Esophagus squamous epithelium (tissue), 5 donors: ENCODE data around the gene ACTBL2. TPM values are rescaled to one million over a fixed set of nuclear protein-coding genes. Genes with fewer than 3 reads are reported as not detected.

Experiments used
- DNase-seq: peaks from one replicate; lab custom pipeline; 2025; lab: John Stamatoyannopoulos, UW
- H3K27ac ChIP-seq, 4 donors: fragments of 200-600 bp; sonication (generic); one replicate each; pipeline ENCODE4 v1.5.1; 2016 to 2019; ENCODE audit warnings: mild to moderate bottlenecking in 1 of 4
- H3K27me3 ChIP-seq, 4 donors: fragments of 200-600 bp; sonication (generic); 1 replicate in 3 of 4; 2 replicates in 1 of 4; pipeline versions ENCODE4 v1.5.1 to v1.6.0; 2017 to 2021; ENCODE audit warnings: antibody characterized with exemption in 1 of 4
- H3K36me3 ChIP-seq, 3 donors: fragments of 200-600 bp; sonication (generic); one replicate each; pipeline ENCODE4 v1.5.1; 2016 to 2019
- H3K4me1 ChIP-seq, 3 donors: fragments of 200-600 bp; sonication (generic); one replicate each; pipeline ENCODE4 v1.5.1; 2017 to 2019
- H3K4me3 ChIP-seq, 4 donors: fragments of 200-600 bp; sonication (generic); 1 replicate in 3 of 4; 2 replicates in 1 of 4; pipeline ENCODE4 v1.5.1; 2016 to 2019; ENCODE audit warnings: mild to moderate bottlenecking in 2 of 4, moderate library complexity in 1 of 4
- H3K9me3 ChIP-seq, 3 donors: fragments of 200-600 bp; sonication (generic); one replicate each; pipeline ENCODE4 v1.5.1; 2016 to 2019
- CTCF ChIP-seq, 6 experiments: fragments of 450-650 bp in 4 of 6; fragments of 200-600 bp in 2 of 6; sonication (generic) in 2 of 6; IDR thresholded peaks; one replicate each; pipeline ENCODE4 v1.5.1; 2016 to 2019; ENCODE audit warnings: antibody characterized with exemption in 6 of 6, mild to moderate bottlenecking in 4 of 6, moderate library complexity in 4 of 6
- POLR2A ChIP-seq, 4 donors: fragments of 450-650 bp; IDR thresholded peaks; one replicate each; pipeline ENCODE4 v1.6.1; 2017; ENCODE audit warnings: antibody characterized with exemption in 4 of 4, mild to moderate bottlenecking in 4 of 4, moderate library complexity in 3 of 4
- WGBS, 2 donors: methylation state at CpG; one replicate each; pipeline ENCODE4 v1.1.5; 2018; 5-methylcytosine and 5-hydroxymethylcytosine counted together
- intact Hi-C: fragments of 100-400 bp; cut with DNase I; formaldehyde crosslinking; loops from one replicate; pipeline ENCODE4 v1.15.0; 2022
- total RNA-seq, 4 donors: library from RNA; depleted of rRNA; stranded (reverse); fragments of >200 nt; gene quantifications; one replicate each; pipeline ENCODE4 v1.1.0, GENCODE V29; 2016
- donor health status: DM: yes; HTN: yes; CAD: no.

Gene ACTBL2
- total RNA-seq, 4 donors from 2014 or later, result not detected

DNA sequence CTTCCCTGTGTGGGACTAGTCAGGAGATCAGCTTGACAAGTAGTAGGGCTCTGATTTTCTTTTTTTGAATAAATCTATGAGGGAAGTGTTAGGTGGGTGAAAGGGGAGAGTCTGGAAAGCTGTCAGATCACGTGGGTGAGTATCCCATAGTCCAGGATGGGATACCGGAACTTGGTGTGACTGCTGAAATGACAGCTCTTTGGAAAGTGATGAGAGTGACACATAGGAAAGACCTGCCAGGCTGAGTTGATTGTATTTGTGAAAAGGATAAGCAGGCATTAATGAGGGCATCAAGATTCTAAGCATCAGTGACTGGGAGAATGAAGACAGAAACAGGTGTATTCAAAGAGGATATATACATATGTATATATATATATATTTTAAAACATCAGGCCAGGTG, 35.6 kb downstream of the ACTBL2 start:
- TF ChIP-seq POLR2A (IDR thresholded peaks at IDR 0.05) (no peak), CTCF (IDR thresholded peaks at IDR 0.05) (no peak)
- peaks cover 0 to 9% (median 0%) of the 10 kb centered on the region in 3 donors for H3K4me1 ChIP-seq
- H3K4me3 ChIP-seq, result no peak overlapping the region
- H3K36me3 ChIP-seq, result no peaks in the 10 kb centered on the region
- no peaks in the 10 kb centered on the region for H3K27me3 ChIP-seq
- no peak for DNase-seq
- no peak overlapping the region for H3K27ac ChIP-seq
- H3K9me3 ChIP-seq, result no peaks in the 10 kb centered on the region
- intact Hi-C loops, result no loop called here
- WGBS, 2 donors, result 72 to 85% methylated on average over 2 of the region's 2 CpGs

GRCh38 chr5:57445705-57446037, 36.9 kb downstream of the ACTBL2 start:
- 67 to 86% methylated on average over 1 to 2 of the region's 4 CpGs for WGBS, 2 donors
- no peak overlapping the region for H3K27ac ChIP-seq
- intact Hi-C loops, result no loop called here

DNA sequence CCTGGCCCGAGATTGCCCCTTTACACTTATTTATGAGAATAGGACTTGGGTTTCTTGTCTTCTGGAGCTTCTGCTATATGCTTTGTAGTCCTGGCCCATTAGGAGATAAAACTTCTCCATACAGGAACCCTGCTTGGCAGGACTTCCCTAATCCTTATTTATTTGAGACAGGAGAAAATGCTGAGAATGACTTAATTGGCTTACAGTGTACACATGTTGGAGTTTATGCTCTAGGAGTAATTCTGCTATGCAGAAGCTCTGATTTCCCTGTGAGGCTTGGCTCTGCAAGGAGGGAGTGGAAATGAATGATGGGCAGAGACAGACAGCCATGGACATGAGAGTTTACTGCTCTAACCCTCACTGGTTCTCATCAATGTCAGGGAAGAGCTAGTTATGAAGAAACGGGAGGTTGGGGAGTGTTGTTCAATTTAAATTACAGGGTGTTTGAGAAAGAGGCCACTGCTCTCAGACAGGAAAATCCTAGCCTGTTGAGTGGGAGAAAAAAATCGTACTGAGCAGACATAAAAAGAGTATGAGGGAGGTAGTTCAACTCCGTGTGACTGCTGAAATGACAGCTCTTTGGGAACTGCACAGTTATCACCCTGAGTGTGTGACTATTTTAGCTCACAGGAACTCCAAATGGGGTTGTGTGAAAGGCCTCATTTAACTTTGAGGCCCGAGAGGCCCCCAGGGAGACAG, 37.5 kb downstream of the ACTBL2 start:
- intact Hi-C loops, result no loop called here
- no peaks in the 10 kb centered on the region for H3K9me3 ChIP-seq
- TF ChIP-seq POLR2A (IDR thresholded peaks at IDR 0.05), result no peak
- no peak for TF ChIP-seq CTCF (IDR thresholded peaks at IDR 0.05)
- peaks cover 0 to 3% (median 0%) of the 10 kb centered on the region in 3 donors for H3K4me1 ChIP-seq
- 69% methylated on average over 5 of the region's 5 CpGs for WGBS, 2 donors
- no peaks in the 10 kb centered on the region for H3K27me3 ChIP-seq
- no peaks in the 10 kb centered on the region for H3K36me3 ChIP-seq
- no peak overlapping the region for H3K4me3 ChIP-seq
- H3K27ac ChIP-seq, result no peak overlapping the region
- no peak for DNase-seq

More at GRCh38 chr5:57445705-57446037, 36.9 kb downstream of the ACTBL2 start:
- Histone ChIP-seq H3K4me1 (peaks cover 0 to 3% (median 0%) of the 10 kb centered on the region in 3 donors), H3K27me3 (no peaks in the 10 kb centered on the region), H3K36me3 (no peaks in the 10 kb centered on the region), H3K4me3 (no peak overlapping the region), H3K9me3 (no peaks in the 10 kb centered on the region)
- no peak for DNase-seq
- TF ChIP-seq CTCF (IDR thresholded peaks at IDR 0.05) (no peak), POLR2A (IDR thresholded peaks at IDR 0.05) (no peak)

GRCh38 chr5:57442080-57442839, 40.4 kb downstream of the ACTBL2 start:
- H3K27me3 ChIP-seq, result no peaks in the 10 kb centered on the region
- H3K4me1 ChIP-seq, result peaks cover 0 to 3% (median 0%) of the 10 kb centered on the region in 3 donors
- no peaks in the 10 kb centered on the region for H3K36me3 ChIP-seq
- TF ChIP-seq POLR2A (IDR thresholded peaks at IDR 0.05) (no peak), CTCF (IDR thresholded peaks at IDR 0.05) (no peak)
- H3K27ac ChIP-seq, result no peak overlapping the region
- whole genome bisulfite sequencing, 2 donors, result 53 to 58% methylated on average over 4 of the region's 4 CpGs
- DNase-seq, result no peak
- intact Hi-C loops, result no loop called here
- H3K4me3 ChIP-seq, result no peak overlapping the region
- H3K9me3 ChIP-seq, result no peaks in the 10 kb centered on the region

GRCh38 chr5:57441557-57441956, 41.1 kb downstream of the ACTBL2 start:
- no peaks in the 10 kb centered on the region for H3K36me3 ChIP-seq
- no peak overlapping the region for H3K27ac ChIP-seq
- intact Hi-C loops, result no loop called here
- 34 to 46% methylated on average over 2 of the region's 2 CpGs for WGBS, 2 donors
- no peaks in the 10 kb centered on the region for H3K27me3 ChIP-seq
- no peaks in the 10 kb centered on the region for H3K9me3 ChIP-seq
- DNase-seq, result no peak
- no peak for TF ChIP-seq POLR2A (IDR thresholded peaks at IDR 0.05)
- no peak for TF ChIP-seq CTCF (IDR thresholded peaks at IDR 0.05)
- no peak overlapping the region for H3K4me3 ChIP-seq
- peaks cover 0 to 3% (median 0%) of the 10 kb centered on the region in 3 donors for H3K4me1 ChIP-seq
